Stimulated activated CD8-positive, alpha-beta memory T cell treated with anti-CD3 and anti-CD28 coated beads, Interleukin-7, amount 100 ng/mL, for 1 hour (primary cell): ENCODE measurements around the gene NMT1.
A peak's percentile ranks its signal among the peaks of the same experiment; 100 is the strongest.

Source experiments
- DNase-seq, 2 donors: peaks; one replicate each; pipeline ENCODE4 v3.0.0-alpha.2; 2020; ENCODE audit warnings: low read depth in 2 of 2

Gene NMT1

GRCh38 chr17:45135978-45136791 is 75.1 kb downstream of the NMT1 start:
- DNase-seq: no peak

GRCh38 chr17:45136846-45137560 is 75.9 kb downstream of the NMT1 start:
- DNase-seq: no peak

GRCh38 chr17:45137561-45138305 is 76.6 kb downstream of the NMT1 start:
- no peak for DNase-seq

GRCh38 chr17:45138911-45139532 is 77.9 kb downstream of the NMT1 start:
- DNase-seq: no peak

- no peak for DNase-seq
These were observed 78.4 kb downstream of the NMT1 start for GRCh38 chr17:45139533-45139920.

GRCh38 chr17:45143094-45143670 is 82.1 kb downstream of the NMT1 start:
- no peak for DNase-seq

- no peak for DNase-seq
These were observed 82.7 kb downstream of the NMT1 start for GRCh38 chr17:45143767-45144198.

- DNase-seq: no peak
These were observed 83.3 kb downstream of the NMT1 start for GRCh38 chr17:45144199-45145034.

- DNase-seq: no peak
These were observed 83.9 kb downstream of the NMT1 start for GRCh38 chr17:45145035-45145389.

GRCh38 chr17:45146166-45146565 is 85.0 kb downstream of the NMT1 start:
- no peak for DNase-seq

- no peak for DNase-seq
These were observed 85.4 kb downstream of the NMT1 start for GRCh38 chr17:45146592-45146889.

GRCh38 chr17:45146890-45147580 is 85.9 kb downstream of the NMT1 start:
- peak; percentile 34 to 43 for DNase-seq

GRCh38 chr17:45147581-45148182 is 86.6 kb downstream of the NMT1 start:
- DNase-seq: peak; percentile 41 to 45

- peak; percentile 97 to 98 for DNase-seq
These were observed 87.3 kb downstream of the NMT1 start, which contains the start of gene HEXIM1 for GRCh38 chr17:45148183-45149036. Gene HEXIM1 (plus strand): TSS chr17:45148475. CDS start chr17:45149191, 716 bp downstream.

GRCh38 chr17:45149037-45149668 is 88.0 kb downstream of the NMT1 start:
- DNase-seq: peak in 1 of 2 donors; percentile 57

- no peak for DNase-seq
These were observed 88.8 kb downstream of the NMT1 start for GRCh38 chr17:45149669-45150664.
